ENCODE data around the gene CCT6A. TPM values are rescaled to one million over a fixed set of nuclear protein-coding genes. Genes with fewer than 3 reads are reported as not detected.
"Not testable (repeated sequence)": the region's sequence is repeated elsewhere in the genome, so short reads cannot be mapped to it uniquely, and the experiment has no call there.

CCT6A gene
- 100 to 1,000 TPM; 340 TPM for total RNA-seq

DNA sequence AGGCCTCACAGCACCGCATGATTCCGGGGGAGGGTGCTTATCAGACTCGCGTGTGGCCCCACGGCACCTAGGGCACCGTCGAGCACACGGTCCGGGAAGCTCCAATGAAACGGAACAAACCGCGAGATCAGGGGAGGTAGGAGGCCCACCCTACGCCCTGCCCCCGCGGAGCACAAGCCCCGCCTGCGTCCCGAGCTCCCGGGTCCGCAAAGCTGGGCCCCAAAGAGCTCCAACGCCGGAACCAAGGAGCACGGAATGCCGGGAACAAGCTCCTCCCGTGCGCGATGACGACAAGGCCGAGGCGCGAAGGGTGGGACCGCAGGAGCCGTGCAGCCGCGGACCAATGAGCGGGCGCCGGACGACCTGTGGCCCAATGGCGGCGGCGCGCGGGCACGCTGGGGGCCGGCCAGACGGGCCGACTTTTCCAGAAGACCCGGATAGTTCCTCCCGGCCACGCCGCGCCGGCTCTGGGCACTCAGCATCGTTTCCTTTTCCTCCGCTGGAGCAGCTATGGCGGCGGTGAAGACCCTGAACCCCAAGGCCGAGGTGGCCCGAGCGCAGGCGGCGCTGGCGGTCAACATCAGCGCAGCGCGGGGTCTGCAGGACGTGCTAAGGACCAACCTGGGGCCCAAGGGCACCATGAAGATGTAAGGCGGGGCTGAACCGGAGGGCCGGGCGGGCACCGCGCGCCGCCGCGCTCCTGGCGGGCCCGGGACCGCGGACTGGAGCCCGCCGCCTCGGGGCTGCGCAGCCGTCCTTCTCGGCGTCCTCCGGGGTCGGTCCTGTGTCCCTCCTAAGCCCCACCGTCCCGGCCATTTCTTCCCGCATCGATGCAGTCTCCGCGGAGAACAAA is at the start of gene CCT6A, which contains the start of gene PSPH:
CCT6A (plus strand) TSS at position 427 of the 853 bp plus-strand sequence; CDS start at position 511, 84 bp downstream.
PSPH (minus strand) TSS at position 106 of the 853 bp plus-strand sequence. CDS start 30,232 bp downstream, outside the sequence.
- DNase-seq = peak; percentile 95
- H3K27me3 Mint-ChIP-seq = no peaks in the 10 kb centered on the region
- peaks cover 49% of the 10 kb centered on the region for H3K36me3 Mint-ChIP-seq
- H3K9me3 Mint-ChIP-seq = no peaks in the 10 kb centered on the region
- H3K4me1 Mint-ChIP-seq = peaks cover 44% of the 10 kb centered on the region
- H3K4me3 Mint-ChIP-seq = peak within 1 kb of the TSS; percentile 93
- H3K27ac Mint-ChIP-seq = peak within 1 kb of the TSS; percentile 96

GRCh38 chr7:56003749-56004148 is 47.8 kb upstream of the CCT6A start:
- H3K9me3 Mint-ChIP-seq = no peaks in the 10 kb centered on the region
- no peak overlapping the region for H3K4me3 Mint-ChIP-seq
- H3K4me1 Mint-ChIP-seq = peaks cover 17% of the 10 kb centered on the region
- no peak overlapping the region for H3K27ac Mint-ChIP-seq
- H3K36me3 Mint-ChIP-seq = peaks cover 10% of the 10 kb centered on the region
- no peak for DNase-seq
- no peaks in the 10 kb centered on the region for H3K27me3 Mint-ChIP-seq

GRCh38 chr7:56007167-56007652 is 44.4 kb upstream of the CCT6A start:
- Mint-ChIP-seq H3K4me3 (no peak overlapping the region), H3K4me1 (no peaks in the 10 kb centered on the region), H3K9me3 (no peaks in the 10 kb centered on the region), H3K27me3 (no peaks in the 10 kb centered on the region), H3K27ac (no peak overlapping the region), H3K36me3 (peaks cover 15% of the 10 kb centered on the region)
- no peak for DNase-seq

DNA sequence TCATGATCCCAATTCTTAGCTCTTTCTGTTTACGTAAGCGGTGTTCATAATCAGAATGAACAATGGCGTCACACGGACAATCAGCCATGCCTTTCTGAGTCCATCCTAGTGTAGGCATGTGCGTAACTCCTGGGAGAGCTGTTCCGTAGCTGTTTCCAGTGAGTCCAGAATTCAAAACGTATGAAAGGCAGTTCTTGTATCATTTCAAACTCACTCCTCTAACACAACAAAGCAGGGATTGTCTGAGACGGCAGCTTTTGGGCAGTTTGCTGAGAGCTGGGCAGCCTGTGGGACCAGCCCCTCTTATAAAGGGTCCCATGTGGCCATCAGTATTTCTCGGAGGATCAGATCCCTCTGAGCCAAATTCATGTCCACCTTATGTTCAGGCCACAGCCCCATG is 43.7 kb upstream of the CCT6A start:
- DNase-seq = no peak
- H3K9me3 Mint-ChIP-seq = no peaks in the 10 kb centered on the region
- H3K36me3 Mint-ChIP-seq = peaks cover 16% of the 10 kb centered on the region
- H3K27me3 Mint-ChIP-seq = no peaks in the 10 kb centered on the region
- H3K4me1 Mint-ChIP-seq = no peaks in the 10 kb centered on the region
- H3K27ac Mint-ChIP-seq = no peak overlapping the region
- H3K4me3 Mint-ChIP-seq = no peak overlapping the region

- H3K4me3 Mint-ChIP-seq = no peak overlapping the region
- H3K4me1 Mint-ChIP-seq = no peaks in the 10 kb centered on the region
- peaks cover 16% of the 10 kb centered on the region for H3K36me3 Mint-ChIP-seq
- H3K27me3 Mint-ChIP-seq = no peaks in the 10 kb centered on the region
- no peak for DNase-seq
- no peaks in the 10 kb centered on the region for H3K9me3 Mint-ChIP-seq
- no peak overlapping the region for H3K27ac Mint-ChIP-seq
Measured at GRCh38 chr7:56009695-56010094, 41.9 kb upstream of the CCT6A start.

DNA sequence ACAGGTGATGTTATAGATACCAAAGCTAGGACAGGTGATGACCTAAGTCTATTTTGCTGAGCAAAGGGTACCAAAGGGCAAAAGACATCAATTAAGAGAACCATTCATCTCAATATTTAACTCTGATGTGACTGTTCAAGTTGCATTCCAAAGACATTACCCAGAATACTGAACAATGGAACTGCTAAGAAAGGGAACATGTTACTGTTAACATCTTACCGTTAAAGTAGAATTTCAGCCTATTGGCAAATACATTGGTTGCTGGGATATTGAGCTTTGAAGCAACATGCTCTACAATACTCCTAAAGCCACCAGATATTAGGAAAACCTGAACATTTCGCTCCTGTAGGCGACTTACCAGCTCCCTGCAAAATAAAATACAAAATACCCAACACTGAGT is 34.5 kb upstream of the CCT6A start:
- not testable (repeated sequence) for DNase-seq, H3K27me3 Mint-ChIP-seq, H3K4me1 Mint-ChIP-seq, H3K4me3 Mint-ChIP-seq, H3K27ac Mint-ChIP-seq, H3K9me3 Mint-ChIP-seq
- H3K36me3 Mint-ChIP-seq = peaks cover 17% of the 10 kb centered on the region

DNA sequence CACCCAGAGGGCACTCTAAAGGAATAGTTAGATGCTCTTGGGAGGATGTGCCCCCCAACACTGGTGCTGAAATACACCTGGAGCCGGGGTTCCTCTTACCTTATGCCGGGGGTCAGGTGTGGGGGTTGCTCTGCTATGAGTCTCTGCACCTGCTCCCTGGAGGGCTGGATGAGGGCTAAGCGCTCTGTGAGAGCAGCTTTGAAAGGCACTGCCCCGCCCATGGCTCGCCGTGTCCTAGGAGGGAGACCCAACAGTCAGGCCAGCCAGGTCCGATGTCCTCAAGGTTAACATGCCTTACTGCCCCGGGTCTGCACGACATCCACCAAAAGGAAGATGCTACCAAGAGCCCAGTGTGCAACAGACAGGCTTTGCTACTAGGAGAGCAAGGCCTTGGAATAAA is 32.1 kb upstream of the CCT6A start:
- Mint-ChIP-seq H3K27ac (no peak overlapping the region), H3K4me1 (no peaks in the 10 kb centered on the region), H3K36me3 (peaks cover 17% of the 10 kb centered on the region), H3K27me3 (no peaks in the 10 kb centered on the region), H3K4me3 (no peak overlapping the region), H3K9me3 (no peaks in the 10 kb centered on the region)
- no peak for DNase-seq

DNA sequence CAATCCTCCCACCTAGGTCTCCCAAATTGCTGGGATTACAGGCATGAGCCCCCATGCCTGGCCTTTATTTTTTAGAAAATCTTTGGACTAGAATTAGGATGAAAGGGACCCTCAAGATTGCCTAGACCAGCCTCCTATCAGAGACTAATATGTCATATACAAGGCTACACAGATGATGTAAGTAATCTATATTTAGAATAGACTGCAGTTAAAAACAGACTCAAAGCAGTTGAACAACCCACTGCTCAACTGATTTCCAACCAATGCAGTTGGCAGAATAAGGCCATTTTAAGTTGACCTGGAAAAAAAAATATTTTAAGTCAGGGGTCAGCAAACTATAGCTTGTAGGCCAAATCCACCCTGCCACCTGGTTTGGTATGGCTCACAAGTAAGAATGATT is 28.1 kb upstream of the CCT6A start:
- Mint-ChIP-seq H3K27me3 (no peaks in the 10 kb centered on the region), H3K4me3 (no peak overlapping the region), H3K4me1 (no peaks in the 10 kb centered on the region), H3K9me3 (no peaks in the 10 kb centered on the region), H3K36me3 (peaks cover 16% of the 10 kb centered on the region), H3K27ac (no peak overlapping the region)
- no peak for DNase-seq

DNA sequence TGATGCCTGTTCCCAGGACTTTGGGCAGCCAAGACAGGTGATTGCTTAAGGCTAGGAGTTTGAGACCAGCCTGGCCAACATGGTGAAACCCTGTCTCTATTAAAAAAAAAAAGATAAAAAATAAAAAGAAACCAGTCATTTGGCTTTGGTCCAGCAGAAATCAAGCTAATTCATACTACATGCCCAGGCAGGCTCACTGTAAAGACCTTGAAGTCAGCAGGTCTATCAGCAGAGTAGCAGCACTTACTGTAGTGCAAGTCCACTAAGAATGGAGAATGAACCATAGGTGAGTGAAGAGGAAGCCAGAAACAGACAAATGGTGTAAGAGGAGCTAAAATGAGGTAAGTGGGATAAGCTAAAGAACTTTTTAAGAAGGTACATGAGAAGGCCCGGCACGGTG is 25.0 kb upstream of the CCT6A start:
- H3K36me3 Mint-ChIP-seq = peaks cover 17% of the 10 kb centered on the region

GRCh38 chr7:56028942-56029630 is 22.5 kb upstream of the CCT6A start:
- H3K27ac Mint-ChIP-seq = no peak overlapping the region
- no peak overlapping the region for H3K4me3 Mint-ChIP-seq
- H3K9me3 Mint-ChIP-seq = no peaks in the 10 kb centered on the region
- no peaks in the 10 kb centered on the region for H3K27me3 Mint-ChIP-seq
- no peak for DNase-seq
- peaks cover 25% of the 10 kb centered on the region for H3K36me3 Mint-ChIP-seq
- peaks cover 8% of the 10 kb centered on the region for H3K4me1 Mint-ChIP-seq

More for the DNA sequence above, 25.0 kb upstream of the CCT6A start:
- no peak overlapping the region for H3K4me3 Mint-ChIP-seq
- no peaks in the 10 kb centered on the region for H3K9me3 Mint-ChIP-seq
- H3K4me1 Mint-ChIP-seq = no peaks in the 10 kb centered on the region
- H3K27me3 Mint-ChIP-seq = no peaks in the 10 kb centered on the region
- H3K27ac Mint-ChIP-seq = no peak overlapping the region
- DNase-seq = no peak

DNA sequence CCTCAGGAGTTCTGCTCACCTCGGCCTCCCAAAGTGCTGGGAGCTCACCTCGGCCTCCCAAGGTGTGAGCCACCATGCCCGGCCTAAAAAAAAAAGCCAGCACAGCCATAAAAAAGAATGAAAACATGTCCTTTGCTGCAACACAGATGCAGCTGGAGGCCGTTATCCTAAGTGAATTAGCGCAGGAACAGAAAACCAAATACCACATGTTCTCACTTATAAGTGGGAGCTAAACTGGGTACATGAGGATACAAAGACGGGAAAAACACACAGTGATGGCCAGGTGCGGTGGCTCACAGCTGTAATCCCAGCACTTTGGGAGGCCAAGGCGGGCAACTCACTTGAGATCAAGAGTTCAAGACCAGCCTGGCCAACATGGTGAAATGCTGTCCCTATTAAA is 21.2 kb upstream of the CCT6A start:
- Mint-ChIP-seq H3K27me3 (no peaks in the 10 kb centered on the region), H3K27ac (no peak overlapping the region), H3K9me3 (no peaks in the 10 kb centered on the region), H3K4me3 (no peak overlapping the region), H3K36me3 (peaks cover 19% of the 10 kb centered on the region), H3K4me1 (peaks cover 8% of the 10 kb centered on the region)
- no peak for DNase-seq

DNA sequence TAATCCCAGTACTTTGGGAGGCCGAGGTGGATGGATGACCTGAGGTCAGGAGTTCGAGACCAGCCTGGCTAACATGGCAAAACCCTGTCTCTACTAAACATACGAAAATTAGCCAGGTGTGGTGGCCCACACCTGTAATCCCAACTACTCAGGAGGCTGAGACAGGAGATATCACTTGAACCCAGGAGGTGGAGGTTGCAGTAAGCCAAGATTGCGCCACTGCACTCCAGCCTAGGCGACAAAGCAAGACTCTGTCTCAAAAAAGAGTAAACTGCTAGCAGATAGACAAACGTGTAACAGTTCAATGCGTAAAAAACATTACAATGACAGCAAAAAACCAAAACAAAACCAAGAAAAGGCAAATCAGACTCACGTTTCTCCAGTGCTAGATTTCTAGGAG is 20.0 kb upstream of the CCT6A start:
- not testable (repeated sequence) for H3K27ac Mint-ChIP-seq, H3K27me3 Mint-ChIP-seq, H3K9me3 Mint-ChIP-seq, DNase-seq, H3K4me1 Mint-ChIP-seq, H3K4me3 Mint-ChIP-seq
- peaks cover 15% of the 10 kb centered on the region for H3K36me3 Mint-ChIP-seq

DNA sequence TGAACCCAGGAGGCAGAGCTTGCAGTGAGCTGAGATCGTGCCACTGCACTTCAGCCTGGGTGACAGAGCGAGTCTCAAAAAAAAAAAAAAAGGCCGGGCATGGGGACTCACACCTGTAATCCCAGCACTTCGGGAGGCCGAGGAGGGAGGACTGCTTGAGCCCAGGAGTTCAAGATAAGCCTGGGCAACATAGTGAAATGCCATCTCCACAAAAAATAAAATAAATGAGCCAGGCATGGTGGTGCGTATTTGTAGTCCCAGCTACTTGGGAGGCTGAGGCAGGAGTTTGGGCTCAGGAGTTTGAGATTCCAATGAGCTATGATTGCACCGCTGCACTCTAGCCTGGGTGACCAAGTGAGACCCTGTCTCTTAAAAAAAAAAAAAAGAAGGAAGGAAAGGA is 19.0 kb upstream of the CCT6A start:
- DNase-seq, H3K9me3 Mint-ChIP-seq, H3K27ac Mint-ChIP-seq, H3K4me1 Mint-ChIP-seq, H3K4me3 Mint-ChIP-seq, H3K27me3 Mint-ChIP-seq: not testable (repeated sequence)
- H3K36me3 Mint-ChIP-seq = peaks cover 14% of the 10 kb centered on the region

GRCh38 chr7:56033671-56034432 is 17.7 kb upstream of the CCT6A start:
- no peaks in the 10 kb centered on the region for H3K9me3 Mint-ChIP-seq
- H3K4me1 Mint-ChIP-seq = peaks cover 8% of the 10 kb centered on the region
- H3K27ac Mint-ChIP-seq = peak overlapping the region; percentile 84

GRCh38 chr7:56040730-56041129 is 10.8 kb upstream of the CCT6A start:
- peaks cover 10% of the 10 kb centered on the region for H3K36me3 Mint-ChIP-seq
- H3K4me3 Mint-ChIP-seq = no peak overlapping the region
- no peaks in the 10 kb centered on the region for H3K9me3 Mint-ChIP-seq
- DNase-seq = no peak
- H3K4me1 Mint-ChIP-seq = no peaks in the 10 kb centered on the region
- no peak overlapping the region for H3K27ac Mint-ChIP-seq
- no peaks in the 10 kb centered on the region for H3K27me3 Mint-ChIP-seq

More at GRCh38 chr7:56033671-56034432, 17.7 kb upstream of the CCT6A start:
- peaks cover 14% of the 10 kb centered on the region for H3K36me3 Mint-ChIP-seq
- peak; percentile 74 for DNase-seq
- peak overlapping the region; percentile 85 for H3K4me3 Mint-ChIP-seq
- H3K27me3 Mint-ChIP-seq = no peaks in the 10 kb centered on the region

Data from activated naive CD8-positive, alpha-beta T cell treated with anti-CD3 and anti-CD28 coated beads for 36 hours (primary cell).